Measurements from ENCODE around the gene SF3A2.

DNA sequence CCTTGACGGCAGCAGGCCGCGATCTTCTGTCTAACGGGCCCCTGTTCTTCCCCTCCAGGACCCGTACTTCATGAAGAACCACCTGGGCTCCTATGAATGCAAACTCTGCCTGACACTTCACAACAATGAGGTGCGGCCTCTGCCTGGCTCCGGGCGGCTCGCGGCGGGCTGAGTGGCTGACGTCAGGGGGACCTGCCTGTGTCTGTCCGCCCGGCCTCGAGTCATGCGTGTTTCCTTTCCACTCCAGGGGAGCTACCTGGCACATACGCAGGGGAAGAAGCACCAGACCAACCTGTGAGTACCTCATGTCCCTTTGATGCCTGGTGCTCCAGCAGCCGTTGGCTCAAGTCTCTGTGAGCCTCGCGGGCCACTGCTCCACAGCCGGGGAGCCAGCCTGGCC is 7.9 kb downstream of the SF3A2 start:
- TF ChIP-seq, protein P1, sequence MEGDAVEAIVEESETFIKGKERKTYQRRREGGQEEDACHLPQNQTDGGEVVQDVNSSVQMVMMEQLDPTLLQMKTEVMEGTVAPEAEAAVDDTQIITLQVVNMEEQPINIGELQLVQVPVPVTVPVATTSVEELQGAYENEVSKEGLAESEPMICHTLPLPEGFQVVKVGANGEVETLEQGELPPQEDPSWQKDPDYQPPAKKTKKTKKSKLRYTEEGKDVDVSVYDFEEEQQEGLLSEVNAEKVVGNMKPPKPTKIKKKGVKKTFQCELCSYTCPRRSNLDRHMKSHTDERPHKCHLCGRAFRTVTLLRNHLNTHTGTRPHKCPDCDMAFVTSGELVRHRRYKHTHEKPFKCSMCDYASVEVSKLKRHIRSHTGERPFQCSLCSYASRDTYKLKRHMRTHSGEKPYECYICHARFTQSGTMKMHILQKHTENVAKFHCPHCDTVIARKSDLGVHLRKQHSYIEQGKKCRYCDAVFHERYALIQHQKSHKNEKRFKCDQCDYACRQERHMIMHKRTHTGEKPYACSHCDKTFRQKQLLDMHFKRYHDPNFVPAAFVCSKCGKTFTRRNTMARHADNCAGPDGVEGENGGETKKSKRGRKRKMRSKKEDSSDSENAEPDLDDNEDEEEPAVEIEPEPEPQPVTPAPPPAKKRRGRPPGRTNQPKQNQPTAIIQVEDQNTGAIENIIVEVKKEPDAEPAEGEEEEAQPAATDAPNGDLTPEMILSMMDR (conservative IDR thresholded peaks at IDR 0.05; ENCODE audit: low read length): no peak
- no peak for TF ChIP-seq EZH2phosphoT487 (IDR thresholded peaks at IDR 0.05; ENCODE audit: borderline replicate concordance, low read depth, low read length)

Data from OCI-LY7 (cell line).